Measurements from ENCODE around the gene TTC34. TPM values are rescaled to one million over a fixed set of nuclear protein-coding genes. Genes with fewer than 3 reads are reported as not detected.

Gene TTC34
- total and polyA plus RNA-seq, 2 of the 13 experiments (the other 11 are each of a cell fraction or from before 2014, with no cell fraction given), result 0.07 to 0.11 TPM

DNA sequence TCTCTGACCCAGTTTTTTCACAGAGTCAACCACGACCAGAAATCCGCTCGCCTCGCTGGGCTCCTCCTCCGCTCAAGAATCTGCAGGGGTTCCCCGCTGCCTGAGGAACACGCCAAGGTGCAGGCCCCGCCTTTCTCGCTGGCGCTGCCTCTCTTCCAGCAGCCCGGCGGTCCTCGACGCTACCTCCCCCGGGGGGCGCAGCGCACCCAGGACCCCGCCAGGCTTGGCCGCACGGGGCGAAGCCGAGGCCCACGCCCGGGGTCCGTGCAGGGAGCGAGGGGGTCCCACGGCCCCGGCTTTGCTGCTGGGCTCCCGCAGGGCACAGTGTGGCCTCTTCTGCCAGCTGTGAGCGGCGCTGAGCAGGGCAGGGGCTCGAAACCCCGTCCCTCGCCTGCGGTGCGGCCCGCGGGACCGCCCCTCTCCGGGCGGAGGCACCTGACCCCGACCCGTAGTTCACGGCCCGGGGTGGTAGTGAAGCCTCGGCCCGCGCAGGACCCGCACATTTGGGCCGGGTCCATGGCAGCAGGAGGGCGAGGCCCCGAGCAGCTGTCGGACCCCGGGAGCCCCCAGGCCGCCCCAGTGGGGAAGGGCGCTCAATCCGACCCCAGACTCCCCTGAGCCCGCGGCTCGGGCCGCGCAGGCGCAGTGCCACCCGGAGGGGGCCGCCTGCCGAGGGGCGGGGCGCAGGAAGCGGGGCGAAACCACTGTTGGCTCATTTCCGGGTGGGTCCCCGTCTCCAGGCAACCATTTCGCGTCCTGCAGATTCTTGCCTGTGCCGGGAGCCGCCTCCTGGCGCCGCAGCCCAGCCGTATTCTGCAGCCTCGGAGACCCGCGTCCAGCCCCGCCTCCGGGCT, 158.7 kb downstream of the TTC34 start (continued):
- TF ChIP-seq, protein P1, sequence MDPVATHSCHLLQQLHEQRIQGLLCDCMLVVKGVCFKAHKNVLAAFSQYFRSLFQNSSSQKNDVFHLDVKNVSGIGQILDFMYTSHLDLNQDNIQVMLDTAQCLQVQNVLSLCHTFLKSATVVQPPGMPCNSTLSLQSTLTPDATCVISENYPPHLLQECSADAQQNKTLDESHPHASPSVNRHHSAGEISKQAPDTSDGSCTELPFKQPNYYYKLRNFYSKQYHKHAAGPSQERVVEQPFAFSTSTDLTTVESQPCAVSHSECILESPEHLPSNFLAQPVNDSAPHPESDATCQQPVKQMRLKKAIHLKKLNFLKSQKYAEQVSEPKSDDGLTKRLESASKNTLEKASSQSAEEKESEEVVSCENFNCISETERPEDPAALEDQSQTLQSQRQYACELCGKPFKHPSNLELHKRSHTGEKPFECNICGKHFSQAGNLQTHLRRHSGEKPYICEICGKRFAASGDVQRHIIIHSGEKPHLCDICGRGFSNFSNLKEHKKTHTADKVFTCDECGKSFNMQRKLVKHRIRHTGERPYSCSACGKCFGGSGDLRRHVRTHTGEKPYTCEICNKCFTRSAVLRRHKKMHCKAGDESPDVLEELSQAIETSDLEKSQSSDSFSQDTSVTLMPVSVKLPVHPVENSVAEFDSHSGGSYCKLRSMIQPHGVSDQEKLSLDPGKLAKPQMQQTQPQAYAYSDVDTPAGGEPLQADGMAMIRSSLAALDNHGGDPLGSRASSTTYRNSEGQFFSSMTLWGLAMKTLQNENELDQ (CRISPR knock-in tag; IDR thresholded peaks at IDR 0.05; ENCODE audit: borderline replicate concordance), result no peak
- TF ChIP-seq KLF12 (CRISPR knock-in tag; IDR thresholded peaks at IDR 0.05; ENCODE audit: borderline replicate concordance), result no peak
- TF ChIP-seq, protein P2, sequence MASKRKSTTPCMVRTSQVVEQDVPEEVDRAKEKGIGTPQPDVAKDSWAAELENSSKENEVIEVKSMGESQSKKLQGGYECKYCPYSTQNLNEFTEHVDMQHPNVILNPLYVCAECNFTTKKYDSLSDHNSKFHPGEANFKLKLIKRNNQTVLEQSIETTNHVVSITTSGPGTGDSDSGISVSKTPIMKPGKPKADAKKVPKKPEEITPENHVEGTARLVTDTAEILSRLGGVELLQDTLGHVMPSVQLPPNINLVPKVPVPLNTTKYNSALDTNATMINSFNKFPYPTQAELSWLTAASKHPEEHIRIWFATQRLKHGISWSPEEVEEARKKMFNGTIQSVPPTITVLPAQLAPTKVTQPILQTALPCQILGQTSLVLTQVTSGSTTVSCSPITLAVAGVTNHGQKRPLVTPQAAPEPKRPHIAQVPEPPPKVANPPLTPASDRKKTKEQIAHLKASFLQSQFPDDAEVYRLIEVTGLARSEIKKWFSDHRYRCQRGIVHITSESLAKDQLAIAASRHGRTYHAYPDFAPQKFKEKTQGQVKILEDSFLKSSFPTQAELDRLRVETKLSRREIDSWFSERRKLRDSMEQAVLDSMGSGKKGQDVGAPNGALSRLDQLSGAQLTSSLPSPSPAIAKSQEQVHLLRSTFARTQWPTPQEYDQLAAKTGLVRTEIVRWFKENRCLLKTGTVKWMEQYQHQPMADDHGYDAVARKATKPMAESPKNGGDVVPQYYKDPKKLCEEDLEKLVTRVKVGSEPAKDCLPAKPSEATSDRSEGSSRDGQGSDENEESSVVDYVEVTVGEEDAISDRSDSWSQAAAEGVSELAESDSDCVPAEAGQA (IDR thresholded peaks at IDR 0.05; ENCODE audit: low read depth), result no peak
- TF ChIP-seq, protein P2 (CRISPR knock-in tag; IDR thresholded peaks at IDR 0.05; ENCODE audit: borderline replicate concordance), result no peak
- TF ChIP-seq DPF2 (CRISPR knock-in tag; IDR thresholded peaks at IDR 0.05; ENCODE audit: borderline replicate concordance, low read depth), result no peak
- peak; percentile 60; the same call in 1 of the 2 replicates for TF ChIP-seq THAP11 (CRISPR knock-in tag; IDR thresholded peaks at IDR 0.05)
- TF ChIP-seq KLF16 (CRISPR knock-in tag; IDR thresholded peaks at IDR 0.05), result no peak
- TF ChIP-seq, protein P3, sequence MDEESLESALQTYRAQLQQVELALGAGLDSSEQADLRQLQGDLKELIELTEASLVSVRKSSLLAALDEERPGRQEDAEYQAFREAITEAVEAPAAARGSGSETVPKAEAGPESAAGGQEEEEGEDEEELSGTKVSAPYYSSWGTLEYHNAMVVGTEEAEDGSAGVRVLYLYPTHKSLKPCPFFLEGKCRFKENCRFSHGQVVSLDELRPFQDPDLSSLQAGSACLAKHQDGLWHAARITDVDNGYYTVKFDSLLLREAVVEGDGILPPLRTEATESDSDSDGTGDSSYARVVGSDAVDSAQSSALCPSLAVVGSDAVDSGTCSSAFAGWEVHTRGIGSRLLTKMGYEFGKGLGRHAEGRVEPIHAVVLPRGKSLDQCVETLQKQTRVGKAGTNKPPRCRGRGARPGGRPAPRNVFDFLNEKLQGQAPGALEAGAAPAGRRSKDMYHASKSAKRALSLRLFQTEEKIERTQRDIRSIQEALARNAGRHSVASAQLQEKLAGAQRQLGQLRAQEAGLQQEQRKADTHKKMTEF (CRISPR knock-in tag; IDR thresholded peaks at IDR 0.05), result peak; percentile 74; the same call in 1 of the 2 replicates
- 0 out of 2 replicates have a peak, but pooled peaks have one; percentile 34 for TF ChIP-seq YEATS2 (CRISPR knock-in tag; IDR thresholded peaks at IDR 0.05; ENCODE audit: borderline replicate concordance)
- TF ChIP-seq ZNF24 (IDR thresholded peaks at IDR 0.05), result no peak
- no peak for TF ChIP-seq ATM (IDR thresholded peaks at IDR 0.05; ENCODE audit: borderline replicate concordance)
- 0 out of 2 replicates have a peak, but pooled peaks have one; percentile 27 for TF ChIP-seq ZFP36L2 (CRISPR knock-in tag; IDR thresholded peaks at IDR 0.05)
- TF ChIP-seq ATRX (CRISPR knock-in tag; IDR thresholded peaks at IDR 0.05; ENCODE audit: borderline replicate concordance), result no peak
- TF ChIP-seq, protein P4, sequence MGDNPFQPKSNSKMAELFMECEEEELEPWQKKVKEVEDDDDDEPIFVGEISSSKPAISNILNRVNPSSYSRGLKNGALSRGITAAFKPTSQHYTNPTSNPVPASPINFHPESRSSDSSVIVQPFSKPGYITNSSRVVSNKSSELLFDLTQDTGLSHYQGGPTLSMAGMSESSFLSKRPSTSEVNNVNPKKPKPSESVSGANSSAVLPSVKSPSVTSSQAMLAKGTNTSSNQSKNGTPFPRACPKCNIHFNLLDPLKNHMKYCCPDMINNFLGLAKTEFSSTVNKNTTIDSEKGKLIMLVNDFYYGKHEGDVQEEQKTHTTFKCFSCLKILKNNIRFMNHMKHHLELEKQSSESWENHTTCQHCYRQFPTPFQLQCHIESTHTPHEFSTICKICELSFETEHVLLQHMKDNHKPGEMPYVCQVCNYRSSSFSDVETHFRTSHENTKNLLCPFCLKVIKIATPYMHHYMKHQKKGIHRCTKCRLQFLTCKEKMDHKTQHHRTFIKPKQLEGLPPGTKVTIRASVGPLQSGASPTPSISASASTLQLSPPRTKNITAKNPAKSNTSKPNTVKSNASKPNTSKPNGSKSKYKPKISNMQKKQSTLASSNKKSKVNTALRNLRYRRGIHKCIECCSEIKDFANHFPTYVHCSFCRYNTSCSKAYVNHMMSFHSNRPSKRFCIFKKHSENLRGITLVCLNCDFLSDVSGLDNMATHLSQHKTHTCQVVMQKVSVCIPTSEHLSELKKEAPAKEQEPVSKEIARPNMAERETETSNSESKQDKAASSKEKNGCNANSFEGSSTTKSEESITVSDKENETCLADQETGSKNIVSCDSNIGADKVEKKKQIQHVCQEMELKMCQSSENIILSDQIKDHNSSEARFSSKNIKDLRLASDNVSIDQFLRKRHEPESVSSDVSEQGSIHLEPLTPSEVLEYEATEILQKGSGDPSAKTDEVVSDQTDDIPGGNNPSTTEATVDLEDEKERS (CRISPR knock-in tag; IDR thresholded peaks at IDR 0.05), result no peak

Data from HepG2 (cell line).